Mesenchymal stem cell (in vitro differentiated cells and primary cell): Measurements from ENCODE around the gene NUDT22.

ENCODE experiments used
- DNase-seq: peaks from one replicate; pipeline ENCODE4 v3.0.0-alpha.2; 2013
- H2AFZ ChIP-seq: one replicate; pipeline ENCODE4 v1.6.1; 2013; ENCODE audit warnings: low read depth, mild to moderate bottlenecking, control low read depth, inconsistent platforms, low read length, moderate library complexity
- H2AK5ac ChIP-seq: 2 replicates; pipeline ENCODE4 v1.6.1; 2013; ENCODE audit warnings: low read length, moderate library complexity, mild to moderate bottlenecking, inconsistent platforms; ENCODE audit not compliant: severe bottlenecking
- H2BK120ac ChIP-seq: one replicate; pipeline ENCODE4 v1.6.1; 2013; ENCODE audit warnings: low read depth, mild to moderate bottlenecking, inconsistent platforms, low read length, moderate library complexity
- H2BK12ac ChIP-seq, 2 experiments: one replicate each; pipeline ENCODE4 v1.6.1; 2013; ENCODE audit warnings: inconsistent platforms in 2 of 2, low read length in 2 of 2, mild to moderate bottlenecking in 2 of 2, moderate library complexity in 2 of 2, control low read depth in 1 of 2
- H2BK15ac ChIP-seq: one replicate; pipeline ENCODE4 v1.6.1; 2013; ENCODE audit warnings: mild to moderate bottlenecking, low read depth, inconsistent platforms; ENCODE audit not compliant: poor library complexity, severe bottlenecking
- H2BK5ac ChIP-seq: 2 replicates; pipeline ENCODE4 v1.6.1; 2013; ENCODE audit warnings: low read depth, mild to moderate bottlenecking, low read length, control low read depth, inconsistent platforms; ENCODE audit not compliant: poor library complexity, severe bottlenecking
- H3K14ac ChIP-seq, 2 experiments: one replicate each; pipeline ENCODE4 v1.6.1; 2013; ENCODE audit warnings: inconsistent platforms in 2 of 2, low read length in 2 of 2, control low read depth in 1 of 2, mild to moderate bottlenecking in 1 of 2, moderate library complexity in 1 of 2
- H3K18ac ChIP-seq, 2 experiments: one replicate each; pipeline ENCODE4 v1.6.1; 2013; ENCODE audit warnings: inconsistent platforms in 2 of 2, low read length in 2 of 2, control low read depth in 1 of 2, low read depth in 1 of 2, mild to moderate bottlenecking in 1 of 2
- H3K23ac ChIP-seq, 2 experiments: one replicate each; pipeline ENCODE4 v1.6.1; 2013; ENCODE audit warnings: inconsistent platforms in 2 of 2, low read length in 2 of 2, mild to moderate bottlenecking in 2 of 2, moderate library complexity in 2 of 2, control low read depth in 1 of 2
- H3K27ac ChIP-seq: 2 replicates; pipeline ENCODE4 v1.5.1; 2013; ENCODE audit warnings: mild to moderate bottlenecking, moderate library complexity, low read length, control low read depth, inconsistent platforms; ENCODE audit not compliant: poor library complexity, severe bottlenecking
- H3K27me3 ChIP-seq, 2 experiments: 2 replicates each; pipeline versions ENCODE4 v1.6.1 to v1.7.0; 2013; ENCODE audit warnings: low read length in 2 of 2, mild to moderate bottlenecking in 2 of 2, moderate library complexity in 2 of 2, control low read depth in 1 of 2, inconsistent platforms in 1 of 2; ENCODE audit not compliant: control insufficient read depth in 1 of 2, insufficient read depth in 1 of 2
- H3K36me3 ChIP-seq, 2 experiments: 2 replicates each; pipeline versions ENCODE4 v1.6.1 to v1.7.0; 2013; ENCODE audit warnings: low read length in 2 of 2, control low read depth in 1 of 2, inconsistent platforms in 1 of 2, low read depth in 1 of 2, mild to moderate bottlenecking in 1 of 2; ENCODE audit not compliant: insufficient read depth in 2 of 2, control insufficient read depth in 1 of 2
- H3K4ac ChIP-seq, 2 experiments: one replicate each; pipeline ENCODE4 v1.6.1; 2013; ENCODE audit warnings: inconsistent platforms in 2 of 2, low read length in 2 of 2, mild to moderate bottlenecking in 2 of 2, moderate library complexity in 2 of 2, control low read depth in 1 of 2, low read depth in 1 of 2
- H3K4me1 ChIP-seq: 2 replicates; pipeline ENCODE4 v1.6.1; 2013; ENCODE audit warnings: low read depth, low read length, control low read depth; ENCODE audit not compliant: control insufficient read depth, insufficient read depth
- H3K4me2 ChIP-seq: 2 replicates; pipeline ENCODE4 v1.6.1; 2013; ENCODE audit warnings: low read length, mild to moderate bottlenecking, inconsistent platforms; ENCODE audit not compliant: poor library complexity, severe bottlenecking
- H3K4me3 ChIP-seq, 2 experiments: 2 replicates each; pipeline versions ENCODE4 v1.5.1 to v1.7.0; 2013; ENCODE audit warnings: low read length in 2 of 2, mild to moderate bottlenecking in 2 of 2, control low read depth in 1 of 2, low read depth in 1 of 2; ENCODE audit not compliant: insufficient read depth in 1 of 2
- H3K79me1 ChIP-seq: replicated peaks from 2 replicates; pipeline ENCODE4 v1.6.1; 2013; ENCODE audit warnings: mild to moderate bottlenecking, control low read depth, low read length, inconsistent platforms; ENCODE audit not compliant: poor library complexity, severe bottlenecking
- H3K9ac ChIP-seq: 2 replicates; pipeline ENCODE4 v1.7.0; 2013; ENCODE audit warnings: mild to moderate bottlenecking, low read length, moderate library complexity
- H3K9me3 ChIP-seq: 2 replicates; pipeline ENCODE4 v1.7.0; 2013; ENCODE audit warnings: mild to moderate bottlenecking, low read length; ENCODE audit not compliant: control insufficient read depth
- H4K8ac ChIP-seq: one replicate; pipeline ENCODE4 v1.6.1; 2013; ENCODE audit warnings: inconsistent platforms, mild to moderate bottlenecking, low read length, moderate library complexity
- H4K91ac ChIP-seq: one replicate; pipeline ENCODE4 v1.6.1; 2013; ENCODE audit warnings: mild to moderate bottlenecking, low read length, inconsistent platforms
- WGBS: methylation state at CpG from one replicate; pipeline ENCODE4 v1.1.7; 2013; ENCODE audit warnings: mixed read lengths; 5-methylcytosine and 5-hydroxymethylcytosine counted together

The NUDT22 gene

GRCh38 chr11:64218628-64219353, 7.3 kb upstream of the NUDT22 start:
- H4K8ac ChIP-seq = no peak overlapping the region
- no peak overlapping the region for H2AFZ ChIP-seq
- no peak overlapping the region for H3K27ac ChIP-seq
- H3K36me3 ChIP-seq = peaks cover 18 to 31% of the 10 kb centered on the region in 2 experiments
- no peak overlapping the region for H3K4me2 ChIP-seq
- H2BK5ac ChIP-seq = no peak overlapping the region
- DNase-seq = no peak
- no peak overlapping the region for H2BK15ac ChIP-seq
- H2AK5ac ChIP-seq = no peak overlapping the region
- H2BK120ac ChIP-seq = no peak overlapping the region
- no peak overlapping the region for H3K14ac ChIP-seq
- no peaks in the 10 kb centered on the region for H3K27me3 ChIP-seq
- no peak overlapping the region for H3K23ac ChIP-seq
- no peak overlapping the region for H3K4ac ChIP-seq
- H3K79me1 ChIP-seq = peaks cover 9% of the 10 kb centered on the region
- H3K18ac ChIP-seq = no peak overlapping the region
- no peak overlapping the region for H4K91ac ChIP-seq
- peaks cover 10% of the 10 kb centered on the region for H3K4me1 ChIP-seq
- no peak overlapping the region for H2BK12ac ChIP-seq
- H3K9me3 ChIP-seq = no peaks in the 10 kb centered on the region
- 90% methylated on average over 11 of the region's 11 CpGs for WGBS
- no peak overlapping the region for H3K9ac ChIP-seq
- no peak overlapping the region for H3K4me3 ChIP-seq

- Histone ChIP-seq H4K91ac (no peak overlapping the region), H3K4me1 (peaks cover 15% of the 10 kb centered on the region), H3K27me3 (no peaks in the 10 kb centered on the region), H3K36me3 (peaks cover 22 to 36% of the 10 kb centered on the region in 2 experiments), H3K9ac (no peak overlapping the region), H3K27ac (no peak overlapping the region), H2BK12ac (no peak overlapping the region), H2BK15ac (no peak overlapping the region), H3K4me3 (no peak overlapping the region), H3K4me2 (no peak overlapping the region), H4K8ac (no peak overlapping the region), H3K14ac (no peak overlapping the region), H2BK5ac (no peak overlapping the region), H3K79me1 (peaks cover 11% of the 10 kb centered on the region), H2BK120ac (no peak overlapping the region), H3K4ac (no peak overlapping the region), H2AFZ (no peak overlapping the region), H3K18ac (no peak overlapping the region), H2AK5ac (no peak overlapping the region), H3K9me3 (no peaks in the 10 kb centered on the region), H3K23ac (no peak overlapping the region)
- 100% methylated on average over 3 of the region's 7 CpGs for WGBS
- no peak for DNase-seq
Observed at GRCh38 chr11:64219354-64219684, 6.8 kb upstream of the NUDT22 start.

- no peak overlapping the region for H2BK120ac ChIP-seq
- no peak overlapping the region for H4K8ac ChIP-seq
- no peak for DNase-seq
- no peak overlapping the region for H2BK12ac ChIP-seq
- H2AK5ac ChIP-seq = no peak overlapping the region
- H3K4ac ChIP-seq = no peak overlapping the region
- H3K9ac ChIP-seq = no peak overlapping the region
- H3K27me3 ChIP-seq = no peaks in the 10 kb centered on the region
- no peak overlapping the region for H3K18ac ChIP-seq
- H3K23ac ChIP-seq = no peak overlapping the region
- H3K9me3 ChIP-seq = no peaks in the 10 kb centered on the region
- no peak overlapping the region for H2BK15ac ChIP-seq
- H3K14ac ChIP-seq = no peak overlapping the region
- H2BK5ac ChIP-seq = no peak overlapping the region
- H2AFZ ChIP-seq = no peak overlapping the region
- H3K79me1 ChIP-seq = peaks cover 16% of the 10 kb centered on the region
- no peak overlapping the region for H3K4me3 ChIP-seq
- no peak overlapping the region for H3K4me2 ChIP-seq
- H3K27ac ChIP-seq = no peak overlapping the region
- no peak overlapping the region for H4K91ac ChIP-seq
- H3K4me1 ChIP-seq = peaks cover 20% of the 10 kb centered on the region
- 98% methylated on average over 9 of the region's 10 CpGs for WGBS
- H3K36me3 ChIP-seq = peaks cover 23 to 40% of the 10 kb centered on the region in 2 experiments
Observed at GRCh38 chr11:64219755-64220154, 6.3 kb upstream of the NUDT22 start.

- H2BK15ac ChIP-seq = no peak overlapping the region
- no peak overlapping the region for H3K4me3 ChIP-seq
- H3K4me2 ChIP-seq = no peak overlapping the region
- H2BK120ac ChIP-seq = no peak overlapping the region
- H4K8ac ChIP-seq = no peak overlapping the region
- no peak overlapping the region for H3K9ac ChIP-seq
- no peak overlapping the region for H3K23ac ChIP-seq
- peaks cover 23 to 41% of the 10 kb centered on the region in 2 experiments for H3K36me3 ChIP-seq
- no peaks in the 10 kb centered on the region for H3K9me3 ChIP-seq
- H2BK12ac ChIP-seq = no peak overlapping the region
- no peak overlapping the region for H3K18ac ChIP-seq
- H3K79me1 ChIP-seq = peaks cover 17% of the 10 kb centered on the region
- no peak overlapping the region for H3K14ac ChIP-seq
- no peak overlapping the region for H2AFZ ChIP-seq
- no peak overlapping the region for H2AK5ac ChIP-seq
- DNase-seq = no peak
- H4K91ac ChIP-seq = peak overlapping the region; percentile 56
- no peak overlapping the region for H2BK5ac ChIP-seq
- H3K4me1 ChIP-seq = peaks cover 25% of the 10 kb centered on the region
- H3K27me3 ChIP-seq = no peaks in the 10 kb centered on the region
- WGBS = 97% methylated on average over 17 of the region's 17 CpGs
- no peak overlapping the region for H3K4ac ChIP-seq
- no peak overlapping the region for H3K27ac ChIP-seq
Observed at GRCh38 chr11:64220271-64220670, 5.8 kb upstream of the NUDT22 start.
